Endothelial cell of umbilical vein (primary cell): Measurements from ENCODE around the gene CAPN5. TPM values are rescaled to one million over a fixed set of nuclear protein-coding genes. Genes with fewer than 3 reads are reported as not detected.

Experiments used
- BruUV-seq: library from RNA; stranded (reverse); fragments of 400-500 nt; replicated peaks from 2 replicates; lab custom pipeline; 2021; lab: Mats Ljungman, UMichigan
- CTCF ChIA-PET: fragments of 300-600, 350-600 bp; sonication (Branson Sonifier 250); formaldehyde crosslinking; loops from one replicate; lab custom pipeline; 2021; ENCODE audit warnings: antibody characterized with exemption, inconsistent platforms; lab: Charles Lee
- POLR2A ChIA-PET: fragments of 300-600, 350-600 bp; sonication (Branson Sonifier 250); formaldehyde crosslinking; loops from one replicate; lab custom pipeline; 2021; ENCODE audit warnings: antibody characterized with exemption, inconsistent platforms; lab: Charles Lee
- DNase-seq: peaks from one replicate; pipeline ENCODE4 v3.0.0-alpha.2; 2011; ENCODE audit warnings: low read depth, low spot score
- FAIRE-seq: peaks from 2 replicates; lab custom pipeline; 2011; peaks lifted over from hg19 to GRCh38; lab: Jason Lieb, UNC
- H2AFZ ChIP-seq: 2 replicates; pipeline ENCODE4 v1.6.0; 2012; ENCODE audit warnings: low read depth, low read length, control low read depth, inconsistent platforms
- H3K27ac ChIP-seq: 2 replicates; pipeline ENCODE4 v1.5.1; 2011; ENCODE audit warnings: low read depth, mild to moderate bottlenecking, control low read depth, low read length, moderate library complexity; ENCODE audit not compliant: insufficient read depth
- H3K27me3 ChIP-seq, 2 experiments: 2 replicates each; pipeline versions ENCODE4 v1.6.0 to v1.6.1; 2011; ENCODE audit warnings: low read length in 2 of 2, mixed read lengths in 1 of 2; ENCODE audit not compliant: control insufficient read depth in 2 of 2, insufficient read depth in 2 of 2
- H3K36me3 ChIP-seq, 2 experiments: 2 replicates in 1 of 2; 3 replicates in 1 of 2; pipeline ENCODE4 v1.5.1; 2011; ENCODE audit warnings: low read length in 2 of 2, mild to moderate bottlenecking in 1 of 2, moderate library complexity in 1 of 2; ENCODE audit not compliant: control insufficient read depth in 2 of 2, insufficient read depth in 2 of 2; ENCODE audit errors: extremely low read depth in 1 of 2
- H3K4me1 ChIP-seq: 3 replicates; pipeline ENCODE4 v1.5.1; 2011; ENCODE audit warnings: mild to moderate bottlenecking, low read length; ENCODE audit not compliant: control insufficient read depth, insufficient read depth; ENCODE audit errors: extremely low read depth
- H3K4me2 ChIP-seq: 2 replicates; pipeline ENCODE4 v1.6.1; 2011; ENCODE audit warnings: low read length, control low read depth, mixed read lengths; ENCODE audit not compliant: insufficient read depth
- H3K4me3 ChIP-seq, 3 experiments: fragments of 200-600 bp in 1 of 3; sonication (generic), shearing (Covaris generic) in 1 of 3; replicated peaks in 1 of 3; 2 replicates each; pipeline ENCODE4 v1.5.1; 2011 to 2016; ENCODE audit warnings: control low read depth in 3 of 3, low read length in 3 of 3, mild to moderate bottlenecking in 2 of 3, inconsistent platforms in 1 of 3, low read depth in 1 of 3, moderate library complexity in 1 of 3; ENCODE audit not compliant: insufficient read depth in 1 of 3
- H3K79me2 ChIP-seq: 2 replicates; pipeline ENCODE4 v1.6.0; 2012; ENCODE audit warnings: low read length, inconsistent platforms; ENCODE audit not compliant: control insufficient read depth, insufficient read depth
- H3K9ac ChIP-seq: replicated peaks from 2 replicates; pipeline ENCODE3; 2011; ENCODE audit warnings: low read length, control low read depth; ENCODE audit not compliant: insufficient read depth; ENCODE audit errors: extremely low read depth
- H3K9me1 ChIP-seq: replicated peaks from 3 replicates; pipeline ENCODE4 v1.6.0; 2011; ENCODE audit warnings: mild to moderate bottlenecking, low read length; ENCODE audit not compliant: control insufficient read depth, insufficient read depth; ENCODE audit errors: extremely low read depth
- H3K9me3 ChIP-seq: replicated peaks from 2 replicates; pipeline ENCODE4 v1.5.1; 2012; ENCODE audit warnings: low read length, inconsistent platforms; ENCODE audit not compliant: control insufficient read depth, insufficient read depth
- H4K20me1 ChIP-seq: replicated peaks from 2 replicates; pipeline ENCODE3; 2011; ENCODE audit warnings: mild to moderate bottlenecking, low read length; ENCODE audit not compliant: control insufficient read depth, insufficient read depth; ENCODE audit errors: extremely low read depth
- CTCF ChIP-seq, 2 donors: IDR thresholded peaks; 1 replicate in 1 of 2; 2 replicates in 1 of 2; pipeline ENCODE4 v1.5.1; 2011; ENCODE audit warnings: low read length in 2 of 2, mild to moderate bottlenecking in 2 of 2, moderate library complexity in 2 of 2, control low read depth in 1 of 2, inconsistent platforms in 1 of 2, low read depth in 1 of 2; ENCODE audit not compliant: insufficient read depth in 1 of 2; ENCODE audit errors: extremely low read depth in 1 of 2
- EZH2 ChIP-seq: IDR thresholded peaks from 2 replicates; pipeline ENCODE4 v1.6.1; 2012; ENCODE audit warnings: borderline replicate concordance, low read depth, mild to moderate bottlenecking, moderate library complexity, low read length, inconsistent platforms; ENCODE audit not compliant: severe bottlenecking
- FOS ChIP-seq: IDR thresholded peaks from 2 replicates; pipeline ENCODE4 v1.6.1; 2011; ENCODE audit warnings: mild to moderate bottlenecking, low read length, moderate library complexity, borderline replicate concordance; ENCODE audit not compliant: insufficient read depth
- GATA2 ChIP-seq: IDR thresholded peaks from 2 replicates; pipeline ENCODE4 v1.7.0; 2011; ENCODE audit warnings: low read depth, mild to moderate bottlenecking, moderate library complexity, mixed read lengths, low read length; ENCODE audit not compliant: insufficient read length, insufficient read depth
- JUN ChIP-seq: IDR thresholded peaks from 2 replicates; pipeline ENCODE4 v1.6.1; 2011; ENCODE audit warnings: borderline replicate concordance, low read depth; ENCODE audit not compliant: insufficient read length, insufficient read depth
- MYC ChIP-seq: IDR thresholded peaks from one replicate; pipeline ENCODE4 v1.6.1; 2011; ENCODE audit warnings: mild to moderate bottlenecking, low read depth, low read length
- POLR2A ChIP-seq: IDR thresholded peaks from 2 replicates; pipeline ENCODE4 v1.6.1; 2012; ENCODE audit warnings: low read depth, mild to moderate bottlenecking, control low read depth, low read length
- POLR2AphosphoS5 ChIP-seq: IDR thresholded peaks from 2 replicates; pipeline ENCODE4 v1.6.1; 2012; ENCODE audit warnings: low read depth, mild to moderate bottlenecking, control low read depth, low read length, moderate library complexity; ENCODE audit not compliant: insufficient read depth
- dilution Hi-C: fragments of 300-500 bp; cut with MboI; formaldehyde crosslinking; loops from one replicate; pipeline ENCODE4 v1.15.0; 2019; ENCODE audit warnings: low sequenced_read_pairs; ENCODE audit not compliant: extremely low pct_ligation_motif_present
- intact Hi-C: fragments of 100-400 bp; cut with micrococcal nuclease; formaldehyde crosslinking; loops from one replicate; pipeline ENCODE4 v1.10.0; 2022
- polyA plus RNA-seq, 4 experiments: library from polyadenylated mRNA; depleted of rRNA in 3 of 4; stranded (reverse) in 3 of 4; unstranded in 1 of 4; fragments of >200 nt; gene quantifications; 2 replicates each; pipeline versions ENCODE4 v1.2.1 to v1.2.3, GENCODE V29; 2011 to 2012; ENCODE audit warnings: missing spikeins in 1 of 4
- total RNA-seq: library from RNA; stranded (reverse); gene quantifications from 2 replicates; pipeline ENCODE4 v1.2.3, GENCODE V29; 2021
- TF ChIP-seq, protein P1 (sequence below): IDR thresholded peaks from 2 replicates; pipeline ENCODE4 v1.6.1; 2011; ENCODE audit not compliant: insufficient read depth, insufficient read length

The CAPN5 gene
- total and polyA plus RNA-seq, 2 donors (not counting 3 experiments of a cell fraction or from before 2014, with no cell fraction given) = 15.0 to 17.0 TPM

DNA sequence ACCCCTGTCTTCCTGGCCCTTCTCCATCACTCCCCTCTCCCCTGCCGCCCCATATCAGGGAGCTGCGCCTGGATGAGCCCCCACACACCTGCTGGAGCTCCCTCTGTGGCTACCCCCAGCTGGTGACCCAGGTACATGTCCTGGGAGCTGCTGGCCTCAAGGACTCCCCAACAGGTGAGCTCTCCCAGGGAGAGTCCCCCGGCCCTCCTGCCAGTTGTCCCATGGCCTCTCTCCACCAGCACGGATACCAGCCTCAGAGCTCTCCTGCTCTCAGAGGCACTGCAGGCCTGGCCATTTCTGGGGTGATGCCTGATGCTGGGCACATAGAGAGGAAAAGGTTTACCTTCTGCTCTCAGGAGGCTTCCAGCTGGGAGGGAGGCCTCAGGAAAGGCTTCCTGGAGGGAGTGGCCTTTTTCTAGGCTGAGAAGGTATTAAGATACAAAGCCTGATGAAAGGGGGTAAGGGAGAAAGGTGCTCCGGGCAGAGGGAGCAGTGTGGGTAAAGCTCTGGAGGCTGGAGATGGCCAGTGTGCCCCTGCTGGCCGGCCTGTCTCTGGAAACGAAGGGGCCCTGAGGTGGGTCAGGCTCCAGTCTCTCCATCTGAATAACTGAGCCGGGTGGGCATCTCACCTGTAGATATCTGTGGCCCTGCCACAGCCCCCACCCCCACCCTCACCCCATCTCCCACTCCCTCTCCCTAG lies 55.3 kb downstream of the CAPN5 start:
- no TSS peak for BruUV-seq
- Histone ChIP-seq H3K9me3 (no peaks in the 10 kb centered on the region), H2AFZ (no peak overlapping the region), H3K79me2 (no peaks in the 10 kb centered on the region), H4K20me1 (no peaks in the 10 kb centered on the region), H3K36me3 (peaks cover 0 to 7% of the 10 kb centered on the region in 2 experiments), H3K4me2 (no peak overlapping the region), H3K9ac (no peak overlapping the region), H3K9me1 (no peaks in the 10 kb centered on the region), H3K27ac (no peak overlapping the region), H3K27me3 (no peaks in the 10 kb centered on the region), H3K4me1 (no peaks in the 10 kb centered on the region), H3K4me3 (no peak overlapping the region)
- POLR2A ChIA-PET = no interaction called here
- TF ChIP-seq POLR2A (no peak), CTCF (IDR thresholded peaks at IDR 0.05; ENCODE audit: extremely low read depth in 1 of 2, insufficient read depth in 1 of 2, low read depth in 1 of 2, low read length in 2 of 2) (no peak), JUN (no peak), POLR2AphosphoS5 (no peak), MYC (no peak), GATA2 (no peak), EZH2 (no peak), FOS (no peak)
- TF ChIP-seq, protein P1, sequence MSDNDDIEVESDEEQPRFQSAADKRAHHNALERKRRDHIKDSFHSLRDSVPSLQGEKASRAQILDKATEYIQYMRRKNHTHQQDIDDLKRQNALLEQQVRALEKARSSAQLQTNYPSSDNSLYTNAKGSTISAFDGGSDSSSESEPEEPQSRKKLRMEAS = no peak
- no peak for FAIRE-seq
- intact Hi-C loops = no loop called here
- no peak for DNase-seq
- CTCF ChIA-PET = interaction anchor here (0.7 to 2.6 kb wide), 9 partner anchors 9 to 426 kb away, joined by 3 to 11 read pairs (median 4); no protein-coding TSS in a partner anchor
- dilution Hi-C loops = no loop called here
